Bronchial epithelial cell (primary cell): ENCODE results near the gene C11orf68. TPM values are rescaled to one million over a fixed set of nuclear protein-coding genes. Genes with fewer than 3 reads are reported as not detected.

Experiments used
- DNase-seq: peaks from one replicate; pipeline ENCODE4 v3.0.0-alpha.2; 2010; ENCODE audit warnings: low read depth
- FAIRE-seq: peaks from 2 replicates; lab custom pipeline; 2011; peaks lifted over from hg19 to GRCh38; lab: Jason Lieb, UNC
- H3K27me3 ChIP-seq: 2 replicates; pipeline ENCODE4 v1.5.1; 2011; ENCODE audit warnings: low read length; ENCODE audit not compliant: control insufficient read depth, insufficient read depth
- H3K36me3 ChIP-seq: 2 replicates; pipeline ENCODE4 v1.5.1; 2011; ENCODE audit warnings: low read length; ENCODE audit not compliant: control insufficient read depth, insufficient read depth
- H3K4me3 ChIP-seq: 2 replicates; pipeline ENCODE4 v1.5.1; 2011; ENCODE audit warnings: mild to moderate bottlenecking, low read depth, low read length, control low read depth
- total RNA-seq: library from RNA; depleted of rRNA; stranded (reverse); fragments of >200 nt; gene quantifications from 2 replicates; pipeline ENCODE4 v1.2.1, GENCODE V29; 2014
- TF ChIP-seq, protein P1 (sequence below): IDR thresholded peaks from 2 replicates; pipeline ENCODE4 v1.5.1; 2011; ENCODE audit warnings: mild to moderate bottlenecking, moderate library complexity, low read length, control low read depth, inconsistent platforms; ENCODE audit not compliant: insufficient read depth, severe bottlenecking

Gene C11orf68
- total RNA-seq, 1 donor from 2014 or later: 8.4 TPM

DNA sequence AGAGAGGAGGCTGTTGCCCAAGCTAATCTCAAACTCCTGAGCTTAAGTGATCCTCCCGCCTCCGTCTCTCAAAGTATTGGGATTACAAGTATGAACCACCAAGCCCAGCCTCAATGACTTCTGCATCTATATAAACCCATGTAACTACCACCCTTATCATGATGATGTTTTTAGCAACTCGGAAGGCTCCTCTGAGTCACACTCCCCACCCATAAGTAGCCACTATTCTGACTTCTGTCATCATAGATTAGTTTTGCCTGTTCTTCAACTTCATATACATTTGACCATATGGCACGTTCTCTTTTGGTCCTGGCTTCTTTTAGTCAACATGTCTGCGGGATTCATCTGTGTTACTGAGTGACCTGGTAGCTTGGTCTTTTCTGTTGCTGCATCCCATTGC, 12.3 kb downstream of the C11orf68 start:
- FAIRE-seq (no peak), DNase-seq (peak; percentile 66)
- Histone ChIP-seq H3K27me3 (no peaks in the 10 kb centered on the region), H3K4me3 (no peak overlapping the region), H3K36me3 (no peaks in the 10 kb centered on the region)
- TF ChIP-seq, protein P1, sequence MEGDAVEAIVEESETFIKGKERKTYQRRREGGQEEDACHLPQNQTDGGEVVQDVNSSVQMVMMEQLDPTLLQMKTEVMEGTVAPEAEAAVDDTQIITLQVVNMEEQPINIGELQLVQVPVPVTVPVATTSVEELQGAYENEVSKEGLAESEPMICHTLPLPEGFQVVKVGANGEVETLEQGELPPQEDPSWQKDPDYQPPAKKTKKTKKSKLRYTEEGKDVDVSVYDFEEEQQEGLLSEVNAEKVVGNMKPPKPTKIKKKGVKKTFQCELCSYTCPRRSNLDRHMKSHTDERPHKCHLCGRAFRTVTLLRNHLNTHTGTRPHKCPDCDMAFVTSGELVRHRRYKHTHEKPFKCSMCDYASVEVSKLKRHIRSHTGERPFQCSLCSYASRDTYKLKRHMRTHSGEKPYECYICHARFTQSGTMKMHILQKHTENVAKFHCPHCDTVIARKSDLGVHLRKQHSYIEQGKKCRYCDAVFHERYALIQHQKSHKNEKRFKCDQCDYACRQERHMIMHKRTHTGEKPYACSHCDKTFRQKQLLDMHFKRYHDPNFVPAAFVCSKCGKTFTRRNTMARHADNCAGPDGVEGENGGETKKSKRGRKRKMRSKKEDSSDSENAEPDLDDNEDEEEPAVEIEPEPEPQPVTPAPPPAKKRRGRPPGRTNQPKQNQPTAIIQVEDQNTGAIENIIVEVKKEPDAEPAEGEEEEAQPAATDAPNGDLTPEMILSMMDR: no peak

DNA sequence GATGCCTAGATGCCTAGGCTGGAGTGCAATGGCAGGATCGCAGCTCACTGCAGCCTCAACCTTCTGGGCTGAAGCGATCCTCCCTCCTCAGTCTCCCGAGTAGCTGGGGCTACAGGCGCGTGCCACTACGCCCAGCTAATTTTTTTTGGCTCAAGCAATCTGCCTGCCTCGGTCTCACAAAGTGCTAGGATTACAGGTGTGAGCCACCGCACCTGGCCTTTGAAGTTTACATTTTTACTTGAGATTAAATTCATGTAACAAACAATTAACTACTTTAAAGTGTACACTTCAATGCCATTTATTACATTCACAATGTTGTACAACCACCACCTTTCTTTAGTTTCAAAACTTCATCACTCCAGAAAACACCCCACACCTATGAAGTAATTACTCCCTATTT, 15.1 kb downstream of the C11orf68 start:
- H3K36me3 ChIP-seq: no peaks in the 10 kb centered on the region
- no peak for DNase-seq
- no peaks in the 10 kb centered on the region for H3K27me3 ChIP-seq
- TF ChIP-seq, protein P1: no peak
- FAIRE-seq: no peak
- no peak overlapping the region for H3K4me3 ChIP-seq

DNA sequence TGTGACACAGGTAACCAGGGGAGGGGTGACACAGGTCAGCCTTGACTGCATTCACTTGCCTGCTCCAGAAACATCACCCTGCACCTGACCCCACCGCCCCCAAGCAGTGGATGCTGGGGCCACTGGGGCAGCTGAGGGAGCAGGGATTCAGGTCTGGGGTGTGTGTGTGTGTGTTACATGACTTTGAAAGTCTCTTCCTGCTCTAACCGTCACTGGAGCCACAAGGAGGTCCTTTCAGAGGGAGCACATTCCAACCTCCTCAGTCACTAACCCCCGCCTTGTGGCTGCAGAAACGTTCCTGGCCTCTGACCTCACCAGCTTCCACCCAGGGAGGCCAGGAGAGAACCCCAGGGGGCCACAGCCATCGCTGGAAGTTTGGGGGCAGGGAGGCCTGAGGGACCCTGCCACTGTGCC, 15.8 kb downstream of the C11orf68 start:
- DNase-seq (peak; percentile 71), FAIRE-seq (no peak)
- Histone ChIP-seq H3K27me3 (no peaks in the 10 kb centered on the region), H3K4me3 (no peak overlapping the region), H3K36me3 (no peaks in the 10 kb centered on the region)
- TF ChIP-seq, protein P1: no peak

DNA sequence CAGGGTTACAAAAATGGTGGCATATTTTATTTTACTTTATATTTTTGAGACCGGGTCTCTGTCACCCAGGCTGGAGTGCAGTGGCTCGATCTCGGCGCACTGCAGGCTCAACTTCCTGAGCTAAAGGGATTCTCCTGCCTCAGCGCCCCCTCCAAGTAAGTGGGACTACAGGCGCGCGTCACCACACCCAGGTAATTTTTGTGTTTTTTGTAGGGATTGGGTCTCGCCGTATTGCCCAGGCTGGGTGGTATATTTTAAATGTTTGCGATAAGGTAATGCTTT, 18.0 kb downstream of the C11orf68 start:
- Histone ChIP-seq H3K4me3 (no peak overlapping the region), H3K36me3 (peaks cover 10% of the 10 kb centered on the region), H3K27me3 (no peaks in the 10 kb centered on the region)
- FAIRE-seq (no peak), DNase-seq (no peak)
- TF ChIP-seq, protein P1: no peak

DNA sequence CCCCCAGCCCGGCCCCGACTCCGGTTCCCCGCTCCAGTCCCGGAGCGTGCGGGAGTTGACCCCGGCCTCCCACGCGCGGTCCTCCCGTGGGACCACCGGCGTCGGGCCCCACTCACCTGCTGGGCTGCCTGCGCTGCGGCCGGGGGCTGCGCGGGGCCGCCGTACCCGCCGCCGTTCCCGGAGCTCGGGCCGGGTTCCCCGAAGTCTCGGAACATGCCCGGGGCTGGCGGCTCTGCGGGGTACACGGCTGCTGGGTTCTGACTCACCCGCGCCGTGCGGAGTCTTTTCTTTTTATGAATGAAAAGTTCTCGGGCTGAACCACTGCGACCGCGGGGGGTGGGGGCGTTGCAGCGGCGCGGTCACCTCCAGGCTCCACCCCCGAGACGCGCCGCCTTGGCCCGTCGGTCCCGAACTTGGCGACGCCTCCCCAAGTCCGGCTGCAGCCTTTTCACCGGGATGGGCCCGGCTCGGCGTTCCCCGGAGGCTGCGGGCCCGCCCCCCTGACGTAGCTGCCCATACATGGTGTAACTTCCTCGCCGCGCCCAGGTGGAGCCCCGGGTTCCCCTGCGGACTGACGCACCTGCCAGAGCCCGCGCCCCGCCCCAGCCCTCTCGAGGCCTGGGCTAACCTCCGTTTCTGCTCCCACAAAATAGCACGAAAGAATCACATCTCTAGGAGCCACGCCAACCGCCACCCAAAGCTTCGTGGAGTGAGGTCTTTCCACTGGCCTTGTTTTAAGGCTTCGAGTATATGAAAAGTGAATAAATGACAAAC, 18.6 kb downstream of the C11orf68 start, which contains the start of gene FOSL1:
FOSL1 (minus strand) TSS at position 264 of the 774 bp plus-strand sequence; CDS start at position 215, 49 bp downstream.
- peaks cover 14% of the 10 kb centered on the region for H3K36me3 ChIP-seq
- TF ChIP-seq, protein P1: no peak
- H3K27me3 ChIP-seq: no peaks in the 10 kb centered on the region
- peak within 1 kb of the TSS; percentile 100 for H3K4me3 ChIP-seq
- peak; percentile 93 for DNase-seq
- FAIRE-seq: no peak
